RWPE1 (cell line): Measurements from ENCODE around the gene PAPPA.

Experiments used
- CTCF ChIA-PET: fragments of 350-600 bp; sonication (Branson Sonifier 250); formaldehyde crosslinking; extraction: SDS; loops from one replicate; lab custom pipeline; 2021; lab: Yijun Ruan, JAX
- POLR2A ChIA-PET: fragments of 400-600 bp; formaldehyde crosslinking; extraction: SDS; loops from one replicate; lab custom pipeline; 2020; ENCODE audit warnings: antibody characterized with exemption; ENCODE audit not compliant: low non-redundant PET; lab: Yijun Ruan, JAX
- DNase-seq: peaks from one replicate; pipeline ENCODE4 v3.0.0; 2012; ENCODE audit warnings: low spot score
- H3K27ac ChIP-seq: fragments of 450-650 bp; 2 replicates; pipeline ENCODE4 v1.5.1; 2017
- TF ChIP-seq, protein P1 (sequence below): fragments of 450-650 bp; conservative IDR thresholded peaks from 2 replicates; pipeline ENCODE4 v1.5.1; 2017; ENCODE audit warnings: low read depth, mild to moderate bottlenecking

The PAPPA gene

DNA sequence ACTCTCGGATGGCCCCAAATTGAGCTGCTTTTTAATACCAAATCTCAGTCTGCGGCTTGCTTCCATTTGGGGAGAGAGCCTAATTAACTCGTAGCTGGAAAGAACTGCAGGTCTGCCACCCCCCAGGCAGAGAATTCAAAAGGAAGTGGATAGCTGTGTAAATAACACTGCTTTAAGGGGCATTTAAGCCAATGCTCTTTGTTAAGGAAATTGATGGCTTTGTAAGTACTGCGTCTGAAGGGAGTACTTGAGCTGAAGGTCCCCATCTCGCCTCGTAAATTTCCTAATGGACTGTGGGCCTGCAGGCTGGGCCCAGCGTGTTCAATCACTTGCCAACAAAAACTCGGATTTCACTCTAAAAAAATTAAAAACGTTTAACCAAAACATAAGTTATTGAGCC is 132.7 kb downstream of the PAPPA start:
- TF ChIP-seq, protein P1, sequence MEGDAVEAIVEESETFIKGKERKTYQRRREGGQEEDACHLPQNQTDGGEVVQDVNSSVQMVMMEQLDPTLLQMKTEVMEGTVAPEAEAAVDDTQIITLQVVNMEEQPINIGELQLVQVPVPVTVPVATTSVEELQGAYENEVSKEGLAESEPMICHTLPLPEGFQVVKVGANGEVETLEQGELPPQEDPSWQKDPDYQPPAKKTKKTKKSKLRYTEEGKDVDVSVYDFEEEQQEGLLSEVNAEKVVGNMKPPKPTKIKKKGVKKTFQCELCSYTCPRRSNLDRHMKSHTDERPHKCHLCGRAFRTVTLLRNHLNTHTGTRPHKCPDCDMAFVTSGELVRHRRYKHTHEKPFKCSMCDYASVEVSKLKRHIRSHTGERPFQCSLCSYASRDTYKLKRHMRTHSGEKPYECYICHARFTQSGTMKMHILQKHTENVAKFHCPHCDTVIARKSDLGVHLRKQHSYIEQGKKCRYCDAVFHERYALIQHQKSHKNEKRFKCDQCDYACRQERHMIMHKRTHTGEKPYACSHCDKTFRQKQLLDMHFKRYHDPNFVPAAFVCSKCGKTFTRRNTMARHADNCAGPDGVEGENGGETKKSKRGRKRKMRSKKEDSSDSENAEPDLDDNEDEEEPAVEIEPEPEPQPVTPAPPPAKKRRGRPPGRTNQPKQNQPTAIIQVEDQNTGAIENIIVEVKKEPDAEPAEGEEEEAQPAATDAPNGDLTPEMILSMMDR, result no peak
- H3K27ac ChIP-seq, result no peak overlapping the region
- POLR2A ChIA-PET, result no interaction called here
- no peak for DNase-seq
- CTCF ChIA-PET, result interaction anchor here (0.6 to 0.7 kb wide), 2 partner anchors 45 to 185 kb away, joined by 3 to 4 read pairs; no protein-coding TSS in a partner anchor

DNA sequence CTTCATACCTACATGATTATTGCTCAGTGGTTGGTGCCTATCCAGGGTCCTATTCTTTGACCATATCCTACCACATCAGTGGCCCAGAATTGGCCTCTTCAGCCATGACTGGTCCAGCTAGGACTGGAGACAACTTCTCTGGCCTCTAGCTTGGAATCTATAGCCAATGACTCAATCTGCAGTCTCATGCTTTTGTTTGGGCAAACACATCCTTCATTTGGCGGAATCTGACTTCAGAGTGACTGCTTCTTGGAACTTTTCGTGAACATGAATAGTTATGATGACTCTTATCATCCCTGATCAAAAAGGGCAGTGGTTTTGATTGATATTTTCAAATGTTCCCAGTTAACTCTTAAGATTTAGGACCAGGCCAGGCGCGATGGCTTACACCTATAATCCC is 134.1 kb downstream of the PAPPA start:
- ChIA-PET POLR2A (no interaction called here), CTCF (no interaction called here)
- DNase-seq, result no peak
- no peak overlapping the region for H3K27ac ChIP-seq
- TF ChIP-seq, protein P1, result no peak

DNA sequence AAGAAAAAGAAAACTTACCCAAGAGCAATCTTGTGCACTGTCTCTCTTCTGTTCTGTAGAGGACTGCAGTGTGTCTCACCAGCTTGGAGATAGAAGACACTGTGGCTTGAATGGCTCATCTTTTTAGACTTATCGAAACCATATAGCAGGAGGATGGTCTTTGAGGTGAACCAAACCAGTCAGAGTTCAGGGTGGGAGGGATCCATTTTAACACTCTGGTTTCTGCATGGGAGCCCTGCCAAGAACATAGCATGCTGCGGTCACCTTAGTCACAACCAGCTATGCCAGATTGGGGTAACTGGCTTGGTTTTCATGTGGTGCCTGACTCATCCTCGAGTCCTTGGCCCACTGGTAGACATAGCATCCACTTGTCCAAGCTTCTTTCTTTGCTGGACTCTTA is 135.1 kb downstream of the PAPPA start:
- peak; percentile 35 for DNase-seq
- POLR2A ChIA-PET, result no interaction called here
- CTCF ChIA-PET, result interaction anchor here (0.8 kb wide), 1 partner anchor 48 kb away, joined by 3 read pairs; no protein-coding TSS in a partner anchor
- no peak overlapping the region for H3K27ac ChIP-seq
- TF ChIP-seq, protein P1, result no peak

DNA sequence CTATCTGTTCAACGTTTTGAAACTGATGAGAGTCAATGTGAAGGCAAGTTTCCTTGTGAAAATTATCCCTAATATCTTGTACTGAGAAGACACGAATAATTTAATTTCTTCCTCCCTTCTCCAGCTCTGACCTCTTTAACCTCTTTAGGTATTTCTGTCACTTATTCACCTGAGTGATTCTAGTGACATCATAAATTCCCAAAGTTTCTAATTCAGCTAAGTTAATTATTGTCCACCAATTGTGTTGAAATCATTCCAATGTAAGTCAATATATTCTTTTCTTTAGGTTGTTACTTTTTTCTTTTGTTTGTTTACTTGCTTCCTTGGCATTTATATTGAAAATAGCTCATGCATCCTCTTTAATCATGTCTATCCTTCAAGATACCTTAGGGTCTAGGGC is 143.8 kb downstream of the PAPPA start:
- CTCF ChIA-PET, result interaction anchor here (0.6 kb wide), 2 partner anchors 61 to 122 kb away, joined by 5 to 6 read pairs; no protein-coding TSS in a partner anchor
- DNase-seq, result no peak
- POLR2A ChIA-PET, result no interaction called here
- H3K27ac ChIP-seq, result no peak overlapping the region
- TF ChIP-seq, protein P1, result no peak

DNA sequence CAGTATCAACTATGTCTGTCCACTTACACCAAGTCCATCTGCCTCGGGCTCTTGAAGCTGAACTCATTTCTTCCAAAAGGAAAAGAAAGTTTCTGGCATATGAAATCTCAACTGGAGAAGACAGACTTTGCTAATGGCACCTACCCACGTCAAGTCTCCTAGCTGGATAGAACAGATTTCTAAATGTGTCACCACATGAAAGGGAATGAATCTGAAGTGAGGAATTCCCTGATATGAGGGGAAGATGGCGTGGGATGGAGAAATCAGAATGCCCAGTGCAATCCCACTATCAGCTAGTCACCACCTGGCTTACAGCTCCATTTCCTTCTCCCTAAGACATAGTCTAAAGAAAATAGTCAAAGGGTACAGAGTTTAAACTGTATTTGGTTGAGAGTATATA is 144.7 kb downstream of the PAPPA start:
- TF ChIP-seq, protein P1, result no peak
- CTCF ChIA-PET, result interaction anchor here (0.7 kb wide), 1 partner anchor 219 kb away, joined by 3 read pairs; no protein-coding TSS in a partner anchor
- no peak overlapping the region for H3K27ac ChIP-seq
- POLR2A ChIA-PET, result no interaction called here
- no peak for DNase-seq

DNA sequence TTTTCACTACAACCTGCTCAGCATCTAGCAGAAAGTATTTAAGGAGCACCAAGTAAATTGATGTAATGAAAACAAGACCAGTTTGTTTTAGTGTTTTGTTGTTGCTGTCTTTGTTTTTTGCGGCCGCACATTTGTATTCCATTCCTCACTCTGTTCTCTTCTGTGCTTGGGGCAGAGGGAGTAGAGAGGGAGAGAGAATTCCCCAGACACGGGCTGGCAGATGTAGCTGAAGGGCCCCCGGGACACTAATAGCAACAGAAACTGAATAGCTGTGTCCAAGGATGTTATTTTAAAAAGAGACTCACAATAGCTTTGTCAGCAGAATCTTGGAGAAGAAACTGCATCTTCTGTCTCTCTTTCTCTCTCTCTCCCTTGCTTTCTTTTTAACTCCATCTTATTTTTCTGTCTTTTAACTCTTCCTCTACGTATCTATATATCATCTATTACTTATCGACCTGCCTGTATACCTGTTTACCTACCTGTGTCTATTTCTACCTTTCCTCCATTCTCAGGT is 145.3 kb downstream of the PAPPA start:
- POLR2A ChIA-PET, result no interaction called here
- no peak for DNase-seq

More for the DNA sequence above, 145.3 kb downstream of the PAPPA start:
- no peak overlapping the region for H3K27ac ChIP-seq
- CTCF ChIA-PET, result no interaction called here
- TF ChIP-seq, protein P1, result no peak
